ENCODE data around the gene LEO1.

- TF ChIP-seq, protein P1, sequence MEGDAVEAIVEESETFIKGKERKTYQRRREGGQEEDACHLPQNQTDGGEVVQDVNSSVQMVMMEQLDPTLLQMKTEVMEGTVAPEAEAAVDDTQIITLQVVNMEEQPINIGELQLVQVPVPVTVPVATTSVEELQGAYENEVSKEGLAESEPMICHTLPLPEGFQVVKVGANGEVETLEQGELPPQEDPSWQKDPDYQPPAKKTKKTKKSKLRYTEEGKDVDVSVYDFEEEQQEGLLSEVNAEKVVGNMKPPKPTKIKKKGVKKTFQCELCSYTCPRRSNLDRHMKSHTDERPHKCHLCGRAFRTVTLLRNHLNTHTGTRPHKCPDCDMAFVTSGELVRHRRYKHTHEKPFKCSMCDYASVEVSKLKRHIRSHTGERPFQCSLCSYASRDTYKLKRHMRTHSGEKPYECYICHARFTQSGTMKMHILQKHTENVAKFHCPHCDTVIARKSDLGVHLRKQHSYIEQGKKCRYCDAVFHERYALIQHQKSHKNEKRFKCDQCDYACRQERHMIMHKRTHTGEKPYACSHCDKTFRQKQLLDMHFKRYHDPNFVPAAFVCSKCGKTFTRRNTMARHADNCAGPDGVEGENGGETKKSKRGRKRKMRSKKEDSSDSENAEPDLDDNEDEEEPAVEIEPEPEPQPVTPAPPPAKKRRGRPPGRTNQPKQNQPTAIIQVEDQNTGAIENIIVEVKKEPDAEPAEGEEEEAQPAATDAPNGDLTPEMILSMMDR (IDR thresholded peaks at IDR 0.05): no peak
- TF ChIP-seq POLR2A (IDR thresholded peaks at IDR 0.05): no peak
These were observed 40.1 kb upstream of the LEO1 start for GRCh38 chr15:52011711-52012144.

Measured in body of pancreas (tissue), 4 donors.